Caco-2 (cell line): ENCODE data around the gene NKD1. TPM values are rescaled to one million over a fixed set of nuclear protein-coding genes. Genes with fewer than 3 reads are reported as not detected.

Experiments used
- BruUV-seq: library from RNA; stranded (reverse); fragments of 400-500 nt; replicated peaks from 2 replicates; lab custom pipeline; 2021; lab: Mats Ljungman, UMichigan
- CTCF ChIA-PET: fragments of 300-600 bp; sonication (Branson Sonifier 250); formaldehyde crosslinking; loops from one replicate; lab custom pipeline; 2022; ENCODE audit warnings: antibody characterized with exemption; lab: Charles Lee
- POLR2A ChIA-PET: fragments of 300-600 bp; sonication (Branson Sonifier 250); formaldehyde crosslinking; loops from one replicate; lab custom pipeline; 2022; ENCODE audit warnings: antibody characterized with exemption; lab: Charles Lee
- DNase-seq, 2 experiments: peaks; one replicate each; pipeline versions ENCODE4 v3.0.0 to v3.0.0-alpha.2; 2020 to 2022
- H3K27me3 ChIP-seq: replicated peaks from 2 replicates; pipeline ENCODE4 v1.6.0; 2011; ENCODE audit warnings: low read length; ENCODE audit not compliant: control insufficient read depth, insufficient read depth
- H3K36me3 ChIP-seq: 2 replicates; pipeline ENCODE4 v1.5.1; 2011; ENCODE audit warnings: low read length; ENCODE audit not compliant: control insufficient read depth, insufficient read depth
- H3K4me1 ChIP-seq: fragments of 250-450 bp; sonication (Bioruptor Pico); 2 replicates; pipeline ENCODE4 v1.5.1; 2020; ENCODE audit warnings: mild to moderate bottlenecking
- H3K4me3 ChIP-seq: 2 replicates; pipeline ENCODE4 v1.5.1; 2011; ENCODE audit warnings: low read depth, mild to moderate bottlenecking, control low read depth, low read length
- H3K9me3 ChIP-seq: fragments of 250-450 bp; sonication (Bioruptor Pico); 2 replicates; pipeline ENCODE4 v1.5.1; 2020; ENCODE audit warnings: mild to moderate bottlenecking, moderate library complexity
- H3K27ac Mint-ChIP-seq: one replicate; pipeline ENCODE4 v1.8.0; 2022; ENCODE audit warnings: mixed read lengths; ENCODE audit not compliant: unreplicated experiment
- H3K27me3 Mint-ChIP-seq: one replicate; pipeline ENCODE4 v1.8.0; 2022; ENCODE audit warnings: mixed read lengths; ENCODE audit not compliant: insufficient read depth, unreplicated experiment
- H3K36me3 Mint-ChIP-seq: one replicate; pipeline ENCODE4 v1.8.0; 2022; ENCODE audit warnings: mild to moderate bottlenecking, mixed read lengths; ENCODE audit not compliant: insufficient read depth, unreplicated experiment
- H3K4me1 Mint-ChIP-seq: one replicate; pipeline ENCODE4 v1.8.0; 2022; ENCODE audit warnings: low read depth, mixed read lengths; ENCODE audit not compliant: unreplicated experiment
- H3K4me3 Mint-ChIP-seq: one replicate; pipeline ENCODE4 v1.8.0; 2022; ENCODE audit warnings: mild to moderate bottlenecking, moderate library complexity, mixed read lengths; ENCODE audit not compliant: unreplicated experiment
- H3K9me3 Mint-ChIP-seq: one replicate; pipeline ENCODE4 v1.8.0; 2022; ENCODE audit warnings: mixed read lengths; ENCODE audit not compliant: unreplicated experiment
- intact Hi-C: fragments of 100-400 bp; cut with micrococcal nuclease; formaldehyde crosslinking; loops from one replicate; pipeline ENCODE4 v1.10.0; 2022; ENCODE audit not compliant: unreplicated experiment
- total RNA-seq: library from RNA; stranded (reverse); gene quantifications from 2 replicates; pipeline ENCODE4 v1.2.3, GENCODE V29; 2022
- TF ChIP-seq, protein P1 (sequence below), 2 experiments: fragments of 200-600 bp in 1 of 2; IDR thresholded peaks; 1 replicate in 1 of 2; 2 replicates in 1 of 2; pipeline versions ENCODE4 v1.5.1 to v1.8.0; 2011 to 2022; ENCODE audit warnings: antibody characterized with exemption in 1 of 2, control low read depth in 1 of 2, inconsistent platforms in 1 of 2, low read depth in 1 of 2, low read length in 1 of 2, mild to moderate bottlenecking in 1 of 2, moderate library complexity in 1 of 2; ENCODE audit not compliant: insufficient read depth in 1 of 2, severe bottlenecking in 1 of 2, unreplicated experiment in 1 of 2

The NKD1 gene
- total RNA-seq, 1 experiment from 2014 or later, result 54.9 TPM

DNA sequence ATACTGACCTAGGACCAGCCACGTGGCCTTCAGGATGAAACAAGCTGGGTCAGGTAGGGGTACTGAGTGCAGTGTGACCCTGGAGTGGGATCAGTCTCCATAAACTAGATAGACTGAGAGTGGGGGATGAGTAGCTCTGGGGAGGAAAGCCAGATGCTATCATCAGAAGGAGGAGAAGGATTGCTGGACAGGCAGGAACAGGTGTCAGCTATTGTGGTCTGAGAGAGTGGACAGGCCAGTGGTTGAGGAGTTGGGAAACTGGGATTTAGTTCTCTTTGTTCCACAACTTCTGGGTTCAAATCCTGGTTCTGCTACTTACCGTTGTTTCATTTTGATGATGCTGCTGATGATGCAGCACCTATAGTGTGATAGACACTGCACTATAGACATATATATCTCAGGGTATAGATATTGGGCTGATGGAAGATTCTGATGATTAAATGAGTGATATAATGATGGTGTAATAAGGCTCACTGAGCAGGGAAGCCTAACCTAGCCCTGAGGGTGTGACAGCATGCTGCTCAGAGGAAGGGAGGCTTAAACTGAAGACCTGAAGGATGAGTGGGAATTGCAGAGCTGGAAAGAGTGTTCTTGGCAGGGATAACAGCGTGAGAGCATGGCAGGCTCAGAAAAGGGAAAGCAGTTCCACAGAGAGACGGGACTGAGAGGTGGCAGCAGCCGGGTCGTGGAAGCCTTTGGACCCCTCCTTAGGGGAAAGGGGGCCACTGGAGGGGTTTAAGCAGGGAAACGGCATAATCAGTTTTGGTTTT, 66.9 kb downstream of the NKD1 start:
- Mint-ChIP-seq H3K9me3 (no peaks in the 10 kb centered on the region), H3K27me3 (no peaks in the 10 kb centered on the region), H3K4me3 (no peak overlapping the region), H3K36me3 (peaks cover 13% of the 10 kb centered on the region), H3K27ac (no peak overlapping the region), H3K4me1 (no peaks in the 10 kb centered on the region)
- intact Hi-C loops, result no loop called here
- H3K4me3 ChIP-seq, result no peak overlapping the region
- TF ChIP-seq, protein P1, sequence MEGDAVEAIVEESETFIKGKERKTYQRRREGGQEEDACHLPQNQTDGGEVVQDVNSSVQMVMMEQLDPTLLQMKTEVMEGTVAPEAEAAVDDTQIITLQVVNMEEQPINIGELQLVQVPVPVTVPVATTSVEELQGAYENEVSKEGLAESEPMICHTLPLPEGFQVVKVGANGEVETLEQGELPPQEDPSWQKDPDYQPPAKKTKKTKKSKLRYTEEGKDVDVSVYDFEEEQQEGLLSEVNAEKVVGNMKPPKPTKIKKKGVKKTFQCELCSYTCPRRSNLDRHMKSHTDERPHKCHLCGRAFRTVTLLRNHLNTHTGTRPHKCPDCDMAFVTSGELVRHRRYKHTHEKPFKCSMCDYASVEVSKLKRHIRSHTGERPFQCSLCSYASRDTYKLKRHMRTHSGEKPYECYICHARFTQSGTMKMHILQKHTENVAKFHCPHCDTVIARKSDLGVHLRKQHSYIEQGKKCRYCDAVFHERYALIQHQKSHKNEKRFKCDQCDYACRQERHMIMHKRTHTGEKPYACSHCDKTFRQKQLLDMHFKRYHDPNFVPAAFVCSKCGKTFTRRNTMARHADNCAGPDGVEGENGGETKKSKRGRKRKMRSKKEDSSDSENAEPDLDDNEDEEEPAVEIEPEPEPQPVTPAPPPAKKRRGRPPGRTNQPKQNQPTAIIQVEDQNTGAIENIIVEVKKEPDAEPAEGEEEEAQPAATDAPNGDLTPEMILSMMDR (IDR thresholded peaks at IDR 0.05; ENCODE audit: insufficient read depth in 1 of 2, low read depth in 1 of 2, low read length in 1 of 2, severe bottlenecking in 1 of 2, unreplicated experiment in 1 of 2), result no peak
- peaks cover 8% of the 10 kb centered on the region; the same call in 1 of the 2 replicates for H3K4me1 ChIP-seq
- H3K9me3 ChIP-seq, result no peaks in the 10 kb centered on the region
- POLR2A ChIA-PET, result no interaction called here
- H3K27me3 ChIP-seq, result no peaks in the 10 kb centered on the region
- H3K36me3 ChIP-seq, result no peaks in the 10 kb centered on the region; the same call in 1 of the 2 replicates
- no peak for DNase-seq
- CTCF ChIA-PET, result interaction anchor here (1.5 kb wide), 1 partner anchor 50 kb away, joined by 8 read pairs; no protein-coding TSS in a partner anchor
- no TSS peak for BruUV-seq

DNA sequence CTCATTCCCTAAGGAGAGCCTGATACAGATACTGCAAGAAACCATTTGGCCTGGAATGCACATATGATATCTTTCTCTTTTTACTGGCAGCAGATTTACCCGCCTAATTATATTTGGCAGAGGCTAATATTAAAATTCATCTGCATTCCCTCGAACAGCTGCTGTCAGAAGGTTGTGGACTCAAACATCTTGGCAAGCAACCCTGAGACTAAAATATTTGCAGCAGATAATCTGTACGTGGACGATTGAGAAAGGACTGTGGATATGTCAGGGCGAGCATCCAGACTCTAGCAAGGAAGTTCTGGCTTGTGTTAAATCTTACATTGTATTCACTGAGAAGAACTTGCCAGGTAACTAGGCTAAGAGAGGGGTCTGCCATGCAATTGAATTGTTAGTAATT, 67.7 kb downstream of the NKD1 start:
- ChIA-PET CTCF (no interaction called here), POLR2A (no interaction called here)
- H3K9me3 Mint-ChIP-seq, result no peaks in the 10 kb centered on the region
- DNase-seq, result no peak
- H3K36me3 ChIP-seq, result no peaks in the 10 kb centered on the region; the same call in 1 of the 2 replicates
- no peaks in the 10 kb centered on the region for H3K27me3 Mint-ChIP-seq
- BruUV-seq, result no TSS peak
- H3K27me3 ChIP-seq, result no peaks in the 10 kb centered on the region
- TF ChIP-seq, protein P1 (IDR thresholded peaks at IDR 0.05; ENCODE audit: insufficient read depth in 1 of 2, low read depth in 1 of 2, low read length in 1 of 2, severe bottlenecking in 1 of 2, unreplicated experiment in 1 of 2), result no peak
- no peaks in the 10 kb centered on the region for H3K4me1 Mint-ChIP-seq
- H3K4me3 ChIP-seq, result no peak overlapping the region
- H3K4me1 ChIP-seq, result 0 out of 2 replicates have a peak, but pooled peaks cover under 1% of the 10 kb centered on the region
- H3K36me3 Mint-ChIP-seq, result peaks cover 13% of the 10 kb centered on the region
- H3K4me3 Mint-ChIP-seq, result no peak overlapping the region
- H3K9me3 ChIP-seq, result no peaks in the 10 kb centered on the region
- no peak overlapping the region for H3K27ac Mint-ChIP-seq
- intact Hi-C loops, result no loop called here

DNA sequence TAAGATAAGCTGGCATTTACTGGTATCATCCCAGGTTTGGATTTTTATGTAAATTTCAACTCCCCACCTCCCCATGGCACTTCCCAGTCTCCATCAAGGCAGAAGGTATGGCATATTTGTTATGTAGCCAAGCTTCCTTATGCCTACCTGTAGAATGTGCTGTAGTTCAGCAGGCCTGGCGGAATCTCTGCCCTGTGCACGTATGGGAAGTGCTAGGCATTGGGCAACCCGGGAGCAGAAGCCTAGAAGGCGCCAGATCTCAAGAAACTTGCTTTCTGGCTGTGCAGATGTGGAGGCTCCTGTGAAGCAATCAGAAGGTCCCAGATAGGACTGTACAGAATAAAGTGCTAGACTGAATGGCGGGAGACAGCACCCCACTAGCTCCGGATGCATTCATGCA, 68.2 kb downstream of the NKD1 start:
- CTCF ChIA-PET, result no interaction called here
- BruUV-seq, result no TSS peak

More for the DNA sequence above, 68.2 kb downstream of the NKD1 start:
- H3K27ac Mint-ChIP-seq, result no peak overlapping the region
- Histone ChIP-seq H3K4me1 (no peaks in the 10 kb centered on the region), H3K36me3 (no peaks in the 10 kb centered on the region; the same call in 1 of the 2 replicates), H3K27me3 (no peaks in the 10 kb centered on the region), H3K4me3 (no peak overlapping the region), H3K9me3 (no peaks in the 10 kb centered on the region)
- no peaks in the 10 kb centered on the region for H3K4me1 Mint-ChIP-seq
- POLR2A ChIA-PET, result no interaction called here
- no peak for DNase-seq
- intact Hi-C loops, result no loop called here
- no peaks in the 10 kb centered on the region for H3K27me3 Mint-ChIP-seq
- TF ChIP-seq, protein P1 (IDR thresholded peaks at IDR 0.05; ENCODE audit: insufficient read depth in 1 of 2, low read depth in 1 of 2, low read length in 1 of 2, severe bottlenecking in 1 of 2, unreplicated experiment in 1 of 2), result no peak
- H3K36me3 Mint-ChIP-seq, result peaks cover 13% of the 10 kb centered on the region
- H3K4me3 Mint-ChIP-seq, result no peak overlapping the region
- no peaks in the 10 kb centered on the region for H3K9me3 Mint-ChIP-seq
